ENCODE data around the gene SDR42E1. TPM values are rescaled to one million over a fixed set of nuclear protein-coding genes. Genes with fewer than 3 reads are reported as not detected.

Gene SDR42E1
- total and polyA plus RNA-seq, 2 of the 13 experiments (the other 11 are each of a cell fraction or from before 2014, with no cell fraction given): 0.01 to 0.13 TPM

DNA sequence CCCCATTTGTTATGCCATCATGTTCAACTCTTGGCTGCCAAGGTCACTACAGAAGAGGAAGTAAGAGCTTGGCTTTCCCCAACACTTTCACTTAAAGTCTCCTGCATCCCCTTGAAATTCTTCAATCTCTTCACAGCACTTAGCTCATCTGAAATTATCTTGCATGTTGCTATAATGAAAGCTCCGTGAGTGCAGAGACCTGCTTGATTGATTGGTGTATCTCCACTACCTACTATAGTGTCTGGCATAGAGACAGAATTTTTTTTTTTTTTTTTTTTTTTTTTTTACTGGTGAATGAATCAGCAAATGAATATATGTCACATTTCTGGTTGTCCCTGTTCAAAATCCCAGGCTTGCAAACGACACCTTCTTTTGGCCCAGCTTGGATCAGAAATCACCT lies 1.9 kb upstream of the SDR42E1 start:
- in situ Hi-C loops (cut with HindIII; ENCODE audit: extremely low pct_ligation_motif_present, low pct_unique_long_range_greater_than_20kb): no loop called here
- H3K9ac ChIP-seq (ENCODE audit: insufficient read depth, low read depth, low read length): no peak overlapping the region
- POLR2A ChIA-PET: no interaction called here
- no peaks in the 10 kb centered on the region for H4K20me1 ChIP-seq (ENCODE audit: insufficient read depth, low read length)
- no peak overlapping the region for H2AFZ ChIP-seq (ENCODE audit: low read length)
- H3K36me3 ChIP-seq (replicated peaks in 1 of 2; ENCODE audit: control insufficient read depth in 1 of 2, insufficient read depth in 2 of 2, low read length in 2 of 2): no peaks in the 10 kb centered on the region
- H3K4me3 ChIP-seq (replicated peaks in 1 of 3; ENCODE audit: insufficient read depth in 1 of 3, low read depth in 2 of 3, low read length in 3 of 3): no peak overlapping the region
- BruUV-seq (replicated peaks): no TSS peak
- no peak for DNase-seq (ENCODE audit: low spot score)
- intact Hi-C loops (cut with micrococcal nuclease; ENCODE audit: unreplicated experiment): no loop called here
- H3K4me1 ChIP-seq (ENCODE audit: insufficient read depth, low read length): no peaks in the 10 kb centered on the region; the same call in 1 of the 2 replicates
- H3K27me3 ChIP-seq (ENCODE audit: control insufficient read depth in 1 of 2, insufficient read depth in 2 of 2, low read length in 2 of 2): peaks cover 0 to 11% of the 10 kb centered on the region in 2 experiments; a peak in 2 of 5 replicates
- WGBS (ENCODE audit: low lambda C conversion rate): 8% methylated on average over 2 of the region's 2 CpGs
- no peak for ATAC-seq
- peaks cover 27% of the 10 kb centered on the region for H3K9me3 ChIP-seq (ENCODE audit: low read length)
- no peak overlapping the region for H3K27ac ChIP-seq (ENCODE audit: extremely low read length, insufficient read depth, low read length)
- no peaks in the 10 kb centered on the region for H3K79me2 ChIP-seq (ENCODE audit: insufficient read depth, low read length)
- FAIRE-seq: no peak
- H3K4me2 ChIP-seq (ENCODE audit: low read depth, low read length): no peak overlapping the region
- TF ChIP-seq ZNF773 (CRISPR knock-in tag; IDR thresholded peaks at IDR 0.05; ENCODE audit: borderline replicate concordance) (no peak), SIX1 (CRISPR knock-in tag; IDR thresholded peaks at IDR 0.05; ENCODE audit: borderline replicate concordance) (no peak), TSC22D2 (CRISPR knock-in tag; IDR thresholded peaks at IDR 0.05; ENCODE audit: borderline replicate concordance) (no peak), ZNF644 (CRISPR knock-in tag; IDR thresholded peaks at IDR 0.05; ENCODE audit: low read depth) (no peak), ZNF501 (CRISPR knock-in tag; IDR thresholded peaks at IDR 0.05) (no peak), CCDC6 (CRISPR knock-in tag; IDR thresholded peaks at IDR 0.05) (no peak)
- TF ChIP-seq, protein P1, sequence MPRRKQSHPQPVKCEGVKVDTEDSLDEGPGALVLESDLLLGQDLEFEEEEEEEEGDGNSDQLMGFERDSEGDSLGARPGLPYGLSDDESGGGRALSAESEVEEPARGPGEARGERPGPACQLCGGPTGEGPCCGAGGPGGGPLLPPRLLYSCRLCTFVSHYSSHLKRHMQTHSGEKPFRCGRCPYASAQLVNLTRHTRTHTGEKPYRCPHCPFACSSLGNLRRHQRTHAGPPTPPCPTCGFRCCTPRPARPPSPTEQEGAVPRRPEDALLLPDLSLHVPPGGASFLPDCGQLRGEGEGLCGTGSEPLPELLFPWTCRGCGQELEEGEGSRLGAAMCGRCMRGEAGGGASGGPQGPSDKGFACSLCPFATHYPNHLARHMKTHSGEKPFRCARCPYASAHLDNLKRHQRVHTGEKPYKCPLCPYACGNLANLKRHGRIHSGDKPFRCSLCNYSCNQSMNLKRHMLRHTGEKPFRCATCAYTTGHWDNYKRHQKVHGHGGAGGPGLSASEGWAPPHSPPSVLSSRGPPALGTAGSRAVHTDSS (CRISPR knock-in tag; conservative IDR thresholded peaks at IDR 0.05): no peak
- CTCF ChIA-PET (ENCODE audit: low intra/inter-chr PET ratio, low total read pairs): no interaction called here

DNA sequence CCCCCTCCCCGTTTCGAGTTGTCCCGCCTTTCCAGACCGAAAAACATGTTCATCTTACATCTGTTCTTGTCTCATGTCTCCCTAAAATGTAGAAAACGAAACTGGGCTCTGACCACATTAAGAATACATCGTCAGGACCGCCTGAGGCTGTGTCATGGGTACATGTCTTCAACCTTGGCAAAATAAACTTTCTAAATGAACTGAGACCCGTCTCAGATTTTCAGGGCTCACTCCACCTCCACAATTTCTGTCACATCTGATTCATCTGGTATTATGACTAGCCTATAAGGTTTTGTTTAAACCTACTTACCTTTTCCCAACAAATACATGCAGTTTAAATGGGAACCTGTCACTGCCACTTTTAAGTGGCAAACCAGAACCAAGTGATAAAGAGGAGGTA lies 621 bp downstream of the SDR42E1 start:
- POLR2A ChIA-PET: no interaction called here
- in situ Hi-C loops (cut with HindIII; ENCODE audit: extremely low pct_ligation_motif_present, low pct_unique_long_range_greater_than_20kb): no loop called here
- TF ChIP-seq ZFP1 (CRISPR knock-in tag; IDR thresholded peaks at IDR 0.05): no peak
- no peak for TF ChIP-seq ZNF883 (CRISPR knock-in tag; IDR thresholded peaks at IDR 0.05; ENCODE audit: not compliant biosample characterization)
- no peak for TF ChIP-seq ZNF230 (CRISPR knock-in tag; IDR thresholded peaks at IDR 0.05)
- no peak for TF ChIP-seq ISL2 (CRISPR knock-in tag; IDR thresholded peaks at IDR 0.05)
- no peak for TF ChIP-seq KLF16 (CRISPR knock-in tag; IDR thresholded peaks at IDR 0.05)
- TF ChIP-seq, protein P2, sequence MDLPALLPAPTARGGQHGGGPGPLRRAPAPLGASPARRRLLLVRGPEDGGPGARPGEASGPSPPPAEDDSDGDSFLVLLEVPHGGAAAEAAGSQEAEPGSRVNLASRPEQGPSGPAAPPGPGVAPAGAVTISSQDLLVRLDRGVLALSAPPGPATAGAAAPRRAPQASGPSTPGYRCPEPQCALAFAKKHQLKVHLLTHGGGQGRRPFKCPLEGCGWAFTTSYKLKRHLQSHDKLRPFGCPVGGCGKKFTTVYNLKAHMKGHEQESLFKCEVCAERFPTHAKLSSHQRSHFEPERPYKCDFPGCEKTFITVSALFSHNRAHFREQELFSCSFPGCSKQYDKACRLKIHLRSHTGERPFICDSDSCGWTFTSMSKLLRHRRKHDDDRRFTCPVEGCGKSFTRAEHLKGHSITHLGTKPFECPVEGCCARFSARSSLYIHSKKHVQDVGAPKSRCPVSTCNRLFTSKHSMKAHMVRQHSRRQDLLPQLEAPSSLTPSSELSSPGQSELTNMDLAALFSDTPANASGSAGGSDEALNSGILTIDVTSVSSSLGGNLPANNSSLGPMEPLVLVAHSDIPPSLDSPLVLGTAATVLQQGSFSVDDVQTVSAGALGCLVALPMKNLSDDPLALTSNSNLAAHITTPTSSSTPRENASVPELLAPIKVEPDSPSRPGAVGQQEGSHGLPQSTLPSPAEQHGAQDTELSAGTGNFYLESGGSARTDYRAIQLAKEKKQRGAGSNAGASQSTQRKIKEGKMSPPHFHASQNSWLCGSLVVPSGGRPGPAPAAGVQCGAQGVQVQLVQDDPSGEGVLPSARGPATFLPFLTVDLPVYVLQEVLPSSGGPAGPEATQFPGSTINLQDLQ (CRISPR knock-in tag; IDR thresholded peaks at IDR 0.05): no peak
- no peak for TF ChIP-seq ZNF382 (CRISPR knock-in tag; IDR thresholded peaks at IDR 0.05; ENCODE audit: borderline replicate concordance)
- TF ChIP-seq ZNF350 (CRISPR knock-in tag; IDR thresholded peaks at IDR 0.05; ENCODE audit: borderline replicate concordance, low read depth): no peak
- no peak for TF ChIP-seq TBX2 (CRISPR knock-in tag; IDR thresholded peaks at IDR 0.05; ENCODE audit: borderline replicate concordance)
- no peak for TF ChIP-seq ZSCAN30 (CRISPR knock-in tag; IDR thresholded peaks at IDR 0.05)

More for the DNA sequence above, 621 bp downstream of the SDR42E1 start:
- no peaks in the 10 kb centered on the region for H3K79me2 ChIP-seq (ENCODE audit: insufficient read depth, low read length)
- H4K20me1 ChIP-seq (ENCODE audit: insufficient read depth, low read length): no peaks in the 10 kb centered on the region
- H3K9ac ChIP-seq (ENCODE audit: insufficient read depth, low read depth, low read length): no peak overlapping the region
- peaks cover 0 to 6% of the 10 kb centered on the region in 2 experiments; a peak in 2 of 5 replicates for H3K27me3 ChIP-seq (ENCODE audit: control insufficient read depth in 1 of 2, insufficient read depth in 2 of 2, low read length in 2 of 2)
- no peak overlapping the region for H3K4me3 ChIP-seq (replicated peaks in 1 of 3; ENCODE audit: insufficient read depth in 1 of 3, low read depth in 2 of 3, low read length in 3 of 3)
- CTCF ChIA-PET (ENCODE audit: low intra/inter-chr PET ratio, low total read pairs): no interaction called here
- H3K4me2 ChIP-seq (ENCODE audit: low read depth, low read length): no peak overlapping the region
- DNase-seq (ENCODE audit: low spot score): no peak
- H2AFZ ChIP-seq (ENCODE audit: low read length): no peak overlapping the region
- peaks cover 36% of the 10 kb centered on the region for H3K9me3 ChIP-seq (ENCODE audit: low read length)
- 3% methylated on average over 8 of the region's 8 CpGs for WGBS (ENCODE audit: low lambda C conversion rate)
- BruUV-seq (replicated peaks): no TSS peak
- H3K36me3 ChIP-seq (replicated peaks in 1 of 2; ENCODE audit: control insufficient read depth in 1 of 2, insufficient read depth in 2 of 2, low read length in 2 of 2): no peaks in the 10 kb centered on the region
- H3K4me1 ChIP-seq (ENCODE audit: insufficient read depth, low read length): no peaks in the 10 kb centered on the region
- intact Hi-C loops (cut with micrococcal nuclease; ENCODE audit: unreplicated experiment): no loop called here
- no peak for FAIRE-seq
- no peak for ATAC-seq
- no peak overlapping the region for H3K27ac ChIP-seq (ENCODE audit: extremely low read length, insufficient read depth, low read length)
